GM18498 (cell line): ENCODE measurements around the gene GSDME.
"Not testable (repeated sequence)": the region's sequence is repeated elsewhere in the genome, so short reads cannot be mapped to it uniquely, and the experiment has no call there.

Source experiments
- ATAC-seq: cut with Tn5 transposase; IDR thresholded peaks from one replicate; pipeline ENCODE4 v1.9.1; 2021; ENCODE audit warnings: mild to moderate bottlenecking, moderate library complexity; ENCODE audit not compliant: unreplicated experiment

The GSDME gene

GRCh38 chr7:24757353-24758275 lies at the start of gene GSDME:
Gene GSDME, minus strand, starts transcription at chr7:24757464. Its CDS starts 7,690 bp downstream, at chr7:24749774.
- ATAC-seq = peak; percentile 66

DNA sequence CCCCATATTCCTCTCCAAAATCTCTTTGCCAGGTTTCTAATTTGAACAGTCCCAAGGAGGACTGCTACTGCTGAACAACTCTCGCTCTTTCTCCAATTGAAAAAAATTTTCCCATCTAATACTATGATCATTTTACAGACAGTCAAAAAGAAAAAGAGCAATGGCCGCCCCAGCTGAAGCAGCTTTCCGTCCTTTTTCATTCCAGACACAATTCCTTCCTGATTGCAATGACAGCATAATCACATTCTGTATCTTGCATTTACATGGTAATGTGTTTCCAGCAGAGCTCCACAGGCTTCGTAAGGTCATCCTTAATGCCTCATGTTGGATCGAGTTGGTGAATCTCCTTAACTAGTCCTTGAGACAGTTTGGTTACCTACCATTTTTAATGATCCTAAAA lies 45.0 kb upstream of the GSDME start:
- ATAC-seq = no peak

DNA sequence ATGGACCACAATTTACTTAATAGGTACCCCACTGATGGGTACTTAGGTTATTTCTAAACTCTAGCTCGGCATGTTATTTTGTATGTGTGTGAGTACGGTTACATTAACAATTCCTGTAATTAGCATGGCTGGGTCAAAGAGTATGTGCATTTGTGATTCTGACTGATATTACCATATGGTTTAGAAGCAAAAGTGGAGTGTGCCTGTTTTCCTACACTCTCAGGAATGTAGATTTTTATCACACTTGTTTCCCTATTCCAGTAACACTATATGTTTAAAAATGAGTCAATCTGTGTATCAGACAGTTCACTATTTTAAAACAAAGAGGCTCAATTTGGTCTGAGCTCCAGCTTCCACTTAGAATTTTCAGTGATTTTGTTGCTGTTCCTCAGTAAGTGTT lies 44.6 kb upstream of the GSDME start:
- no peak for ATAC-seq

GRCh38 chr7:24800667-24801066 lies 43.4 kb upstream of the GSDME start:
- no peak for ATAC-seq

DNA sequence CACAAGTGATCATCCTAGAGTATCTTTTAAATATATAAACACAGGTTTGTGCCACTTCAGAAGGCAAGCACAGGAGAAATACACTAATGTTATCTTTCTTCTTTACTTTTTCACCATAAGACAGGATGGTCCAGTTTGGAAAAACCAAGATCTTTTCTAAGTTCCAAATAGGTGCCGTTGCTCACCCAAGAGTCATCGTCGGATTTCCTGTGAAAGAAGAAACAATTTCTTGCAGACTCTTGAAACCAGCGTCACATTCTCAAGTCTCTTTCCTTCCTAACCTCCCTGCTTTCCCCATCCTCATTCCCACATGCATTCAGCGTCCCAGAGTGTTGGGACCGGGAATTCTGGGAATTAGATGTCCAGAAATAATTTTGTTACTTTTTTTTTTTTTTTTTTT lies 42.8 kb upstream of the GSDME start:
- no peak for ATAC-seq

DNA sequence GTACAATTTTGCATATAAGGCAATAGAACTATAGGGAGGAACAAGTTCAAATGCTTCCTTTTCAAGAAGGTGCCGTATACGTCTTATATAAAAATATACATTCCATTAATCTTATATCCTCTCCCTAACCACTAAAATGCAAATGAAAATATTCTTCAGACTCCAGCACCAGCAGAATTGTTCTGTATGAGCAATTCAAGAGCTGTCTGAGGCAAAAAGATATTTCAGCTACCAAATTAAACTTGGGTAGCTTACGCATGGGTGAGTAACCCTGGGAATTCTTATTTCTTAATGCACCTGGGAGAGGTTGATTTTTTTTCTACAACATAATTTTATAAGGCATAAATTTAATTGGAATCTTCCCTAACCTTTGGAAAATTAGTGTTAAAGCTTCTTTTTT lies 42.2 kb upstream of the GSDME start:
- no peak for ATAC-seq

DNA sequence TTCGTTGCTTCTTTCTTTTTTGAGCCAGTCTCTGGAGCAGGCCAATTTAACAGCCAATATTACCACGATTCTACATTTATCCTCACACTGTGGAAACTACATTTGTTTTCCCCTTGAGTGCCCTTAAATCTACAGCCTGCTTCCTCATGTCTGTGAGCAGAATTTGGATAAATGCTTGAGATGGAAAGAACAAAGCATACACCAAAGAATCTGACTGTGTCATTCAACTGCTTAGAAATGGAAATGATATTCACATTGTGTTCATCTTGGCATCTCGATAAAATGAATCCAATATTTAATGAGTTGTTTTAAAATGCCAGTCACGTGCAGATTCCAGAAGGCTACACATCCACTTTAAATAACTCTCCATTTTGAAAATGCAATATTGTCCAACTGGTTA lies 41.0 kb upstream of the GSDME start:
- no peak for ATAC-seq

DNA sequence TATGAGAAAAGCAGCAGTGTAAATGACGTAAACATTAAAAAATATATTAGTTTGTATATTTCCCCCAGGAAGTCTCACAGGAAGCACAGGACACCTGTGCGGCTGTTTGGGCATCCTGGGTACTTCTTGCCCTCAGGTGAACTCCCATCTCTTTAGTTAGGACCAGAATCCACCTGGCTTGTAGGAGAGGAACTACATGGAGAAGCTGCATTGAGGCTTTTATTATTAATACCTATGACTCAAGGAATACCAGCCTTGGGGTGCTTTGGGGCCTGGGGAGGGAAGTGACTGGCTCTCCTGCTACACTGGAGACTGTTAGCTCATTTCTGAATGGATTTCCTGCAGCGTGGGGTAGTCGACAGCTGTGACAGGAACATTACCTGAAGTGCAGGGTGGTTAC lies 40.0 kb upstream of the GSDME start:
- no peak for ATAC-seq

- no peak for ATAC-seq
These were observed 38.1 kb upstream of the GSDME start for GRCh38 chr7:24795407-24795767.

DNA sequence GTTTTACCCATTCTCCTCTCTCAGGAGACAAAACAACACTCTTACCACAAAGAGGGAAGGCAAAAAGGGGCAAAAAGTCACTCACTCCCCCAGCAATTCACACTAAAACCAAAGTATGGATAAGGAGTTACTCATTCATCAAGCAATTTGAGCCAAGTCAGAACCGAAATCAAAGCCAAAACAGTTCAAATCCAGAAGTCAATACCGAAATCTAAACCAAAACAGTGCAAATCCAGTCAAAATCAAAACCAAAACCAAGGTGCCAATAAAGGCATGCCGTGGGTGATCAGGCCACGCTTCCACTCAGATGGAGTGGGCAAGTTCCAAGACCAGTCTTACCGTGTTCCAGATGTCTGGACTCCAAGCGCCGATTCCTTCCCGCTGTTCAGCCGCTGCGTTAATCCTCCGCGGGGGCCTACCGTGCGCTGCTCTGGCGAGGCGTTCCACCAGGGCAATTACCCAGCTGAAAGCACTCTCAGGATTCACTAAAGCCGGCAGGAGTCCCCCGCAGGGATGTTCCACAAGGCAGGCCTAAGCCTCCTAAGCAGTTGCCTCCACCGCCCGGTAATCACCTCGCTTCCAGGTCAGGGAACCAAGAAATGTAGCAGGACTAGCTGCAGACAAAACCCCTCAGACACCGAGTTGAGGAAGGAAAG lies 37.6 kb upstream of the GSDME start:
- not testable (repeated sequence) for ATAC-seq

- ATAC-seq = no peak
These were observed 36.9 kb upstream of the GSDME start for GRCh38 chr7:24793982-24794648.

DNA sequence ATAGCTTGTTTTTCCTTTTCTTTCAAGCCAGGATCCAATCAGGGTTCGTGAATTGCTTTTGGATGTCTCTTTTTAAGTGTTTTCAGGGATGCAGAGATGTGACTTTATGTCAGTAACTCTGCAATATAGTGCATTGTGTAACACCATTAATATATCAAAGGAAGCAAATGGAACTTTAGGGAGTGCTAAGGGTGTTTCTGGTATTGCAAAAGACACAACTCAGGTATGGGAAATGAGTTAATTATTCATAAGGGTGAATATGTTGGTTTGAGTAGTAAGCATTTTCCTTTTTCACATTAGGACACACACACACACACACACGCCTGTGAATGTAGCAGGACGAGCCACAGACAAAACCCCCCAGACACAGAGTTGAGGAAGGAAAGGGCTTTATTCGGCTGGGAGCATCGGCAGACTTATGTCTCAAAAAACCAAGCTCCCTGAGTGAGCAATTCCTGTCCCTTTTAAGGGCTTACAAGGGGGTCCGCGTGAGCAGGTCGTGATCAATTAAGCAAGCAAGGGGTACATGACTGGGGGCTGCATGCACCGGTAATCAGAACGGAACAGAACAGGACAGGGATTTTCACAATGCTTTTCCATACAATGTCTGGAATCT lies 31.8 kb upstream of the GSDME start:
- ATAC-seq = no peak

GRCh38 chr7:24788075-24788474 lies 30.8 kb upstream of the GSDME start:
- ATAC-seq = no peak

DNA sequence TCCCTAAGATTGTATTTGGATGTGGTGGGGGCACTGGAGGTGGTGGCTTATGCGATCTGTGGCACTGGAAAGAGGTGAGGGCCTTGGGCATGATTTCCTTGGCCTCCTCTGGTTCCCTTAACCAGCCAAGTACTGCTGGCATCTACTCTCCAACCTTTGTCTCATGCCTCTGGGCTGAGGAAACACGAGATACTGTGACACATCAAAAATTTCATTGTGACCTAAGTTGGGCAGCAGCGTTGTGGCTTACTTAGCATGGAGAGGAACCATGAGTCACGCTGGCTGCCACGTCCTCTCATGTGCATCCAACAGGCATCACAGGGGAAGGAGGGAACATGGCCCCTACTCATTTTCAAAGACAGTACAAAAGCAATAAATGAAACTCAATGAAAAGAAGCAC lies 29.7 kb upstream of the GSDME start:
- no peak for ATAC-seq

DNA sequence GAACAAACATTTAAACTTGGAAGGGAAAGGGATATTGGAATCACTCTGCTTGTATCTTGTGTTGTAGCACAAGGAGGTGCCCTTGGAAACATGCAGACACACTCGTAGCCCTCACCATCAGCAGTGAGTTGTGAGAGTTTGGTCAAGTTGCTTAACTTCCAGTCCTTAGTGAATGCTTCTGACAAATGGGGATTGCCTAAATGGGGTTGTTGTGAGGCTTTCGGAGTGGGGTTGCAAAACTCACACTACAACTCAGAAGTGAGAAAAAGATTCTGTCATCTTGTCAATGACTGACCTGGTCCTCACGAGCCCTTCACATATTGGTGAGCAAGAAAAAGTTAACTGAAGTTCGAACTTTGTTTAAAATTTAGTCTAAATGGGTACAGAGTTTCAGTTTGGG lies 29.0 kb upstream of the GSDME start:
- no peak for ATAC-seq

DNA sequence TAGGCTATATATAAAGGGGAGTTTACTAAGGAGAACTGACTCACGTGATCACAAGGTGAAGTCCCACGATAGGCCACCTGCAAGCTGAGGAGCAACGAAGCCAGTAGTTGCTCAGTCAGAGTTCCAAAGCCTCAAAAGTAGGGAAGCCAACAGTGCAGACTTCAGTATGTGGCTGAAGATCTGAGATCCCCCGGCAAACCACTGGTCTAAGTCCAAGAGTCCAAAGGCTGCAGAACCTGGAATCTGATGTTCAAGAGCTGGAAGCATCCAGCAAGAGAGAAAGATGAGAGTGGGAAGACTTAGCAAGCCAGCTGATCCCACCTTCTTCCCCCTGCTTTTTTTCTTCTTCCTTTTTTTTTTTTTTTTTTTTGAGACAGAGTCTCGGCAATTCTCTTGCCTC lies 27.0 kb upstream of the GSDME start:
- no peak for ATAC-seq

- ATAC-seq = no peak
These were observed 26.4 kb upstream of the GSDME start for GRCh38 chr7:24783698-24784097.

- ATAC-seq = no peak
These were observed 23.8 kb upstream of the GSDME start for GRCh38 chr7:24781106-24781505.

DNA sequence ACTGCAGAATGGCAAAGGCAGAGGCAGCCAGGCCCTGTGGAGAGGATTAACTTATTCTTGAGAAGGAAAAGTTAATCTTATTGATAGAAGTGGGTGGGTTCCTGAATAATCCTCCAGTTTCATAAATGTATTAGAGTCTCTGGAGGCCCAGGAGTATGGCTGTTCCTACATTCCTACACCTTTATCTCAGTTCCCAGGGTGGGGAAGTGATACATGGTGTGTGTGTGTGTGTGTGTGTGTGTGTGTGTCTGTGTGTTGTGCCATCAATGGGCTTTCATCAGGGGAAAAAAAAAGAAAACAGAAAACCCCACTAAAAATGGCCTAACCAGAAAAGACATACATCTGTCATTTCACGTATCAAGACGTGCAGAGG lies 22.0 kb upstream of the GSDME start:
- no peak for ATAC-seq

DNA sequence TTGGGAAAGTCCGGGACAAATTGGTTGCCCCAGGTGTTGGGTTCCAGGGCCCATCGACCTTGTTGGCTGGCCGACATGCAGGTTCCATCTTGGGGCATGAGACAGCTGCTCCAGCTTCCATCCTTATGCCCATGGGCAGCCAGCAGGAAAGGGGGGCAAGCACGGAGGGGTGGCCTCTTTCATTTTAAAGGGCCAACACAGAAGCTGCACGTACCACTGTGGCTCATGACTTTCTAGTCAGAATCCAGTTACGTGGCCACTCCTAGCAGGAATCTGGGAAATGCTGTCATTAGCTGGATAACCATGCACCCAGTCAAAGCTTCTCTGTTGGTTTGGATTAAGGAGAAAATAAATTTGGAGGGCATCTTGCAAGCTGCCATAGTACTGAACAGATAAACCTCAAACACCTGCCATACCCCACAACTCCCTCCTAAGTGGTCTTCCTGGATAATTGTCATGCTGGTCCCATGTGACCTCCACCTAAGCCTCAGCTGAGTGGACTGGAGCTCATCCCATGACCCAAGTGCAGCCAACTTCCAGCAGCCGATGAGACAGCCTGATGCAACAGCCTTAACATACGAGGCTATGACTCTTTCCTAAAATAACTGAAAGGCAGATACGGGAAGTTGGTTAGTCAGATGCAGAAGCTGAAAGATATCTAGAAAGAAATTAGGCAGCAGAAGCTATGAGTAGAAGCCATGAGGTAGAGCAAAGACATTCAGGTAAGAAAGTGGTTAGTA lies 21.4 kb upstream of the GSDME start:
- ATAC-seq = peak; percentile 36

DNA sequence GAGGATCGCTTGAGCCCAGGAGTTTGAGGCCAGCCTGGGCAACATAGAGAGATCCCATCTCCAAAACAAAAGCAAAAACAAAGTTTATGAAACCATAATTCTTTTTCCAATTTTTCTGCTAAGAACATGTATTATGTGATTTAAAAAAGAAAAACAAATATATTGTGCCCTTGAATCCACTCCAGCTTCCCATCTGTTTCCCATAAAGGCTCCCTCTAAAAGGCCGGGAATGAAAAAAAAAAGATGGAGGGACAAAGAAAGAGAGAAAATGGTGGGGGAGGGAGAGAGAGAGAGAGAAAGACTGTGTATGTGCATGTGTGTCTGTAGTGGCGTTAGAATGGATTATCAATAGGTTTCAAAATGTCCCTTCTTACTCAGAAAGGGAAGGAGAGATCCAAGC lies 20.5 kb upstream of the GSDME start:
- ATAC-seq = no peak
